ENCODE results near the gene HOXA7.

- TF ChIP-seq POLR2A (IDR thresholded peaks at IDR 0.05): no peak
- TF ChIP-seq CTCF (IDR thresholded peaks at IDR 0.05): no peak
Measured at GRCh38 chr7:27111042-27111750, 45.3 kb downstream of the HOXA7 start.

All from heart left ventricle (tissue), 13 donors.